ENCODE results near the gene CFAP53. TPM values are rescaled to one million over a fixed set of nuclear protein-coding genes. Genes with fewer than 3 reads are reported as not detected.

Gene CFAP53
- total RNA-seq, 2 experiments from 2014 or later = 0.25 to 0.36 TPM

- ChIA-PET POLR2A (no interaction called here), CTCF (no interaction called here)
Observed at GRCh38 chr18:50199921-50200320, 66.4 kb downstream of the CFAP53 start.

- ChIA-PET POLR2A (no interaction called here), CTCF (no interaction called here)
Observed at GRCh38 chr18:50199346-50199855, 66.9 kb downstream of the CFAP53 start.

- ChIA-PET POLR2A (no interaction called here), CTCF (interaction anchor here (0.9 kb wide), 1 partner anchor 69 kb away, joined by 4 read pairs; no protein-coding TSS in a partner anchor)
Observed at GRCh38 chr18:50196261-50196660, 70.0 kb downstream of the CFAP53 start.

- ChIA-PET POLR2A (no interaction called here), CTCF (interaction anchor here (0.9 to 1.2 kb wide), 2 partner anchors 70 to 125 kb away, joined by 3 to 4 read pairs; no protein-coding TSS in a partner anchor)
Observed at GRCh38 chr18:50195689-50196088, 70.6 kb downstream of the CFAP53 start.

- CTCF ChIA-PET = interaction anchor here (0.6 to 1.2 kb wide), 4 partner anchors 43 to 180 kb away, joined by 3 read pairs; partner anchors contain the start of gene MBD1
- POLR2A ChIA-PET = no interaction called here
Observed at GRCh38 chr18:50194631-50195532, 71.4 kb downstream of the CFAP53 start, which contains the start of gene MYO5B. MYO5B (minus strand) TSS chr18:50195147; CDS start chr18:50194793, 354 bp downstream.

GRCh38 chr18:50193796-50194630 is 72.3 kb downstream of the CFAP53 start:
- CTCF ChIA-PET = interaction anchor here (0.9 to 1.2 kb wide), 2 partner anchors 88 to 123 kb away, joined by 3 read pairs; partner anchors contain the start of gene MBD1
- POLR2A ChIA-PET = no interaction called here

GRCh38 chr18:50192995-50193795 is 73.1 kb downstream of the CFAP53 start:
- CTCF ChIA-PET = no interaction called here
- POLR2A ChIA-PET = no interaction called here

- CTCF ChIA-PET = no interaction called here
Observed at GRCh38 chr18:50190926-50191325, 75.4 kb downstream of the CFAP53 start.

GRCh38 chr18:50190236-50190635 is 76.1 kb downstream of the CFAP53 start:
- CTCF ChIA-PET = no interaction called here
- POLR2A ChIA-PET = no interaction called here

More at GRCh38 chr18:50190926-50191325, 75.4 kb downstream of the CFAP53 start:
- POLR2A ChIA-PET = no interaction called here

GRCh38 chr18:50189160-50189559 is 77.1 kb downstream of the CFAP53 start:
- CTCF ChIA-PET = no interaction called here
- POLR2A ChIA-PET = no interaction called here

- ChIA-PET POLR2A (no interaction called here), CTCF (no interaction called here)
Observed at GRCh38 chr18:50188652-50189051, 77.6 kb downstream of the CFAP53 start.

GRCh38 chr18:50187659-50188058 is 78.6 kb downstream of the CFAP53 start:
- POLR2A ChIA-PET = no interaction called here

GRCh38 chr18:50186385-50186784 is 79.9 kb downstream of the CFAP53 start:
- CTCF ChIA-PET = no interaction called here
- POLR2A ChIA-PET = no interaction called here

More at GRCh38 chr18:50187659-50188058, 78.6 kb downstream of the CFAP53 start:
- CTCF ChIA-PET = no interaction called here

- ChIA-PET POLR2A (no interaction called here), CTCF (no interaction called here)
Observed at GRCh38 chr18:50183556-50183955, 82.7 kb downstream of the CFAP53 start.

- ChIA-PET CTCF (no interaction called here), POLR2A (no interaction called here)
Observed at GRCh38 chr18:50182511-50182910, 83.8 kb downstream of the CFAP53 start.

- POLR2A ChIA-PET = no interaction called here
- CTCF ChIA-PET = no interaction called here
Observed at GRCh38 chr18:50181590-50181989, 84.7 kb downstream of the CFAP53 start.

GRCh38 chr18:50179465-50179864 is 86.8 kb downstream of the CFAP53 start:
- ChIA-PET POLR2A (no interaction called here), CTCF (no interaction called here)

- ChIA-PET POLR2A (no interaction called here), CTCF (no interaction called here)
Observed at GRCh38 chr18:50177294-50177992, 88.9 kb downstream of the CFAP53 start.

Data from activated CD8-positive, alpha-beta memory T cell treated with anti-CD3 and anti-CD28 coated beads for 36 hours (primary cell).